HL-60 (cell line): ENCODE measurements around the gene AOC1.

Source experiments
- DNase-seq, 2 experiments: peaks; one replicate each; pipeline ENCODE4 v3.0.0-alpha.2; 2010 to 2020; ENCODE audit warnings: low read depth in 1 of 2, low spot score in 1 of 2
- H3K27ac ChIP-seq: fragments of 250-450 bp; sonication (Bioruptor Pico); replicated peaks from 2 replicates; pipeline ENCODE4 v1.5.1; 2020; ENCODE audit warnings: mild to moderate bottlenecking, moderate library complexity
- H3K27me3 ChIP-seq: fragments of 250-450 bp; sonication (Bioruptor Pico); 2 replicates; pipeline ENCODE4 v1.5.1; 2021; ENCODE audit warnings: mild to moderate bottlenecking, moderate library complexity; ENCODE audit not compliant: insufficient read depth, poor library complexity, severe bottlenecking
- H3K4me3 ChIP-seq: replicated peaks from 2 replicates; pipeline ENCODE4 v1.5.1; 2011; ENCODE audit warnings: mild to moderate bottlenecking, control low read depth, low read length; ENCODE audit not compliant: insufficient read depth
- GABPA ChIP-seq: IDR thresholded peaks from 2 replicates; pipeline ENCODE4 v1.6.1; 2012; ENCODE audit warnings: low read depth
- POLR2AphosphoS5 ChIP-seq: IDR thresholded peaks from 2 replicates; pipeline ENCODE4 v1.6.1; 2012; ENCODE audit warnings: low read depth
- SPI1 ChIP-seq: IDR thresholded peaks from 2 replicates; pipeline ENCODE4 v1.6.1; 2012; ENCODE audit warnings: low read depth, mild to moderate bottlenecking, borderline replicate concordance
- TF ChIP-seq, protein P1 (sequence below): IDR thresholded peaks from 2 replicates; pipeline ENCODE4 v1.6.1; 2012; ENCODE audit warnings: low read depth; ENCODE audit not compliant: insufficient replicate concordance
- TF ChIP-seq, protein P2 (sequence below): IDR thresholded peaks from one replicate; pipeline ENCODE4 v1.5.1; 2011; ENCODE audit warnings: low read length, control low read depth, inconsistent platforms; ENCODE audit not compliant: insufficient read depth

Gene AOC1

DNA sequence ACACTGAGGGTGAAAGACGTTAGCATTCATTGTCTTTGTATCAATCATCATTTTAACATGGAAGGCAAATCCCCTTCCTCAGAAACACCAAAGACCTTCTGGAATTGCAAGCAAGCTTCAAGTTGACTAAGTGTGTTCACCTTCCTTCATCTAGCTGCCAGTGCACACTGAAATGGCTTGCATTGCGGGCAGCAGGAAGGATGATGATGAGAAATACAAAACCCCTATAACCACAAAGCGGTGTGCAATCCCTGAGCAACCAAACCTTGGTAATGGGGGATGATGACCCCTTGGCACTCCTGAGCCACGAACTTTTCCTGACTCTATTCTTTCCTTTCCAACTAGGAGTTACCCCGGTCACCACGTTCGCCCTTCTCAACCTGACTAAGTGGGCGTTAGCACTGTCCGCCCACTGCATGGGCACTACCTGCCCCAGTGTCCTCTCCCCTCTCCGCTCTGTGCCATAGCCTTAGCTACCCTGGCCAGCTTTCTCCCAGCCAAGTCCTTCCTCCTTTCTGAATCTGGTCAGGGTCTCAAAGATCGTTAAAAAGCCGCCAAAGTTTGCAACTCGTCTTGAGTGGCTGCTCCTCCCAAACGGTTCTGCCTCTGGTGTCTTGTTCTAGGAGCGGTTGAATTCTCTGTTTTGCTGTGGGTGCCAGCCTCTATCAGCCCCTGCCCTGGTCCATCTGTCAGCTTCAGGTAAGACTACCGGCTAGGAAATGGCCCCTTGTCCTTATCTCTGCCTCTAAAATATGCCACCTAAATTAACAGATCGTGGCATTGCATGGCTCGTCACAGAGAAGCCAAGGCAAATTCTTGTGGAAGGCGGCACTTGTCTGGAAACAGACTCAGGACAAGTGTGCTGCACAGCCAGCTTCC is 586 bp upstream of the AOC1 start:
- peak in 1 of 2 experiments; percentile 80 for DNase-seq
- no peak overlapping the region for H3K4me3 ChIP-seq
- H3K27ac ChIP-seq = peak overlapping the region; percentile 65
- no peaks in the 10 kb centered on the region for H3K27me3 ChIP-seq
- TF ChIP-seq, protein P1, sequence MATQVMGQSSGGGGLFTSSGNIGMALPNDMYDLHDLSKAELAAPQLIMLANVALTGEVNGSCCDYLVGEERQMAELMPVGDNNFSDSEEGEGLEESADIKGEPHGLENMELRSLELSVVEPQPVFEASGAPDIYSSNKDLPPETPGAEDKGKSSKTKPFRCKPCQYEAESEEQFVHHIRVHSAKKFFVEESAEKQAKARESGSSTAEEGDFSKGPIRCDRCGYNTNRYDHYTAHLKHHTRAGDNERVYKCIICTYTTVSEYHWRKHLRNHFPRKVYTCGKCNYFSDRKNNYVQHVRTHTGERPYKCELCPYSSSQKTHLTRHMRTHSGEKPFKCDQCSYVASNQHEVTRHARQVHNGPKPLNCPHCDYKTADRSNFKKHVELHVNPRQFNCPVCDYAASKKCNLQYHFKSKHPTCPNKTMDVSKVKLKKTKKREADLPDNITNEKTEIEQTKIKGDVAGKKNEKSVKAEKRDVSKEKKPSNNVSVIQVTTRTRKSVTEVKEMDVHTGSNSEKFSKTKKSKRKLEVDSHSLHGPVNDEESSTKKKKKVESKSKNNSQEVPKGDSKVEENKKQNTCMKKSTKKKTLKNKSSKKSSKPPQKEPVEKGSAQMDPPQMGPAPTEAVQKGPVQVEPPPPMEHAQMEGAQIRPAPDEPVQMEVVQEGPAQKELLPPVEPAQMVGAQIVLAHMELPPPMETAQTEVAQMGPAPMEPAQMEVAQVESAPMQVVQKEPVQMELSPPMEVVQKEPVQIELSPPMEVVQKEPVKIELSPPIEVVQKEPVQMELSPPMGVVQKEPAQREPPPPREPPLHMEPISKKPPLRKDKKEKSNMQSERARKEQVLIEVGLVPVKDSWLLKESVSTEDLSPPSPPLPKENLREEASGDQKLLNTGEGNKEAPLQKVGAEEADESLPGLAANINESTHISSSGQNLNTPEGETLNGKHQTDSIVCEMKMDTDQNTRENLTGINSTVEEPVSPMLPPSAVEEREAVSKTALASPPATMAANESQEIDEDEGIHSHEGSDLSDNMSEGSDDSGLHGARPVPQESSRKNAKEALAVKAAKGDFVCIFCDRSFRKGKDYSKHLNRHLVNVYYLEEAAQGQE = no peak
- TF ChIP-seq, protein P2, sequence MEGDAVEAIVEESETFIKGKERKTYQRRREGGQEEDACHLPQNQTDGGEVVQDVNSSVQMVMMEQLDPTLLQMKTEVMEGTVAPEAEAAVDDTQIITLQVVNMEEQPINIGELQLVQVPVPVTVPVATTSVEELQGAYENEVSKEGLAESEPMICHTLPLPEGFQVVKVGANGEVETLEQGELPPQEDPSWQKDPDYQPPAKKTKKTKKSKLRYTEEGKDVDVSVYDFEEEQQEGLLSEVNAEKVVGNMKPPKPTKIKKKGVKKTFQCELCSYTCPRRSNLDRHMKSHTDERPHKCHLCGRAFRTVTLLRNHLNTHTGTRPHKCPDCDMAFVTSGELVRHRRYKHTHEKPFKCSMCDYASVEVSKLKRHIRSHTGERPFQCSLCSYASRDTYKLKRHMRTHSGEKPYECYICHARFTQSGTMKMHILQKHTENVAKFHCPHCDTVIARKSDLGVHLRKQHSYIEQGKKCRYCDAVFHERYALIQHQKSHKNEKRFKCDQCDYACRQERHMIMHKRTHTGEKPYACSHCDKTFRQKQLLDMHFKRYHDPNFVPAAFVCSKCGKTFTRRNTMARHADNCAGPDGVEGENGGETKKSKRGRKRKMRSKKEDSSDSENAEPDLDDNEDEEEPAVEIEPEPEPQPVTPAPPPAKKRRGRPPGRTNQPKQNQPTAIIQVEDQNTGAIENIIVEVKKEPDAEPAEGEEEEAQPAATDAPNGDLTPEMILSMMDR = no peak
- TF ChIP-seq SPI1 = peak; percentile 33; the same call in 1 of the 2 replicates
- TF ChIP-seq GABPA = no peak
- TF ChIP-seq POLR2AphosphoS5 = peak; percentile 55

- no peak for TF ChIP-seq GABPA
- no peak for TF ChIP-seq SPI1
- TF ChIP-seq, protein P2 = no peak
- TF ChIP-seq, protein P1 = no peak
- TF ChIP-seq POLR2AphosphoS5 = no peak
- no peak overlapping the region for H3K27ac ChIP-seq
- H3K27me3 ChIP-seq = no peaks in the 10 kb centered on the region
- no peak for DNase-seq
- no peak overlapping the region for H3K4me3 ChIP-seq
Observed at GRCh38 chr7:150854066-150855000, 2.0 kb downstream of the AOC1 start.

GRCh38 chr7:150855046-150855445 is 2.7 kb downstream of the AOC1 start:
- no peak for DNase-seq

More at GRCh38 chr7:150855046-150855445, 2.7 kb downstream of the AOC1 start:
- no peak for TF ChIP-seq POLR2AphosphoS5
- TF ChIP-seq SPI1 = no peak
- no peak for TF ChIP-seq GABPA
- TF ChIP-seq, protein P2 = no peak
- TF ChIP-seq, protein P1 = no peak
- Histone ChIP-seq H3K27me3 (no peaks in the 10 kb centered on the region), H3K4me3 (no peak overlapping the region), H3K27ac (no peak overlapping the region)
